GM10266 (cell line): Measurements from ENCODE around the gene PARG.

Experiments used
- DNase-seq: peaks from one replicate; pipeline ENCODE4 v3.0.0; 2012; ENCODE audit errors: extremely low spot score
- CTCF ChIP-seq: IDR thresholded peaks from 2 replicates; pipeline ENCODE4 v1.5.1; 2012; ENCODE audit warnings: mild to moderate bottlenecking, low read depth; ENCODE audit not compliant: control insufficient read depth, insufficient read depth; ENCODE audit errors: missing control alignments

PARG gene

DNA sequence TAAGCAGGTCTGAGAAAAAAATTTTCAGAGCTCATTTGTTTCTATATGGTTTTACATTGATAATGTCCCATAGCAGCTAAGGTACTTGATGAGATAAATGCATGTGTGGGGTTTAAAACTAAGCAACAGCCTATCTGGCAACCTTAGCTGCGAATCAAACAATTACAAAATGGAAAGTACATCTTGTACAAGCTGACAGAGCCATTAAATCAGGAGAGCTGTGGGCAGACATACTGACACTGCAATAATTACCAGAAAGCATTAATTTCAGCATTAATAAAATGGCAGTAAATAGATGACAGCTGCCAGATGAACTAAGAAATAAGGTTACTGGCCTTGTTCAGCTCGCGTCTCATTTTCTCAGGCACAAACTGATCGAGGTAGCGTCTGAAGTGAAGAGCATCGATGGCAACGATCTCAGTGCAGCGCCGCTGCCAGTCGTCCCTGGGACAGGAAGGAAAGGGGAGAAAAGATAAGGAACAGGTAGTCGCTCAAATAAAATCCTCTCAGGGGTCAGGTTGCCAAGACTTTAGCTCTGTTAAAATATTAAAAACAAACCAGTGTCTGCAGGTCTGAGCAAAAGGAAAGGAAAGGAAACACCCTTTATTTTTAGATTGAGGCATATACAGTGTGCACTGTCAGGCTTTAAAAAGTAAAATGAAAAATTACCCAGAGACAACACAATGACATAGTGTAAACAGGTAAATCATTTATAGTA lies 100.1 kb downstream of the PARG start:
- no peak for DNase-seq
- TF ChIP-seq CTCF = no peak

DNA sequence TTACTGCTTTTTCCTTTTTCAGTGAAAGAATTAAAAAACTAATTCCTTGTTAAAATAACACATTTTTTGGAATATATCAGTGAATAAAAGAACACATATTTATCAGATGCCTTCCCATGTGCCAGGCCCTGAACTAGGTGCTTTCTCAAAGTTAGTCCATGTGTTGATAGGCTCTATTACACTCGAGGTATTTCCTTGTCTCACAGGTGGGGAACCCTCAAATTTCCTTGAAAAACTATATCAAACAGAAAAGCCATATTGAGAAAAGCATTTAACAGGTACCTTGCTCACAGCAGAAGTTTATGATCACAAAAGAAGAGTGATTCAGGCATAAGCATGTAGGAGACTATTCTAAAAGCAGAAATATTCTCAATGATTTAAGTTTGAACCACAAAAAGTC lies 104.1 kb downstream of the PARG start:
- DNase-seq = no peak
- TF ChIP-seq CTCF = no peak

- DNase-seq = no peak
- TF ChIP-seq CTCF = no peak
These were observed 104.8 kb downstream of the PARG start for GRCh38 chr10:49837051-49837478.

DNA sequence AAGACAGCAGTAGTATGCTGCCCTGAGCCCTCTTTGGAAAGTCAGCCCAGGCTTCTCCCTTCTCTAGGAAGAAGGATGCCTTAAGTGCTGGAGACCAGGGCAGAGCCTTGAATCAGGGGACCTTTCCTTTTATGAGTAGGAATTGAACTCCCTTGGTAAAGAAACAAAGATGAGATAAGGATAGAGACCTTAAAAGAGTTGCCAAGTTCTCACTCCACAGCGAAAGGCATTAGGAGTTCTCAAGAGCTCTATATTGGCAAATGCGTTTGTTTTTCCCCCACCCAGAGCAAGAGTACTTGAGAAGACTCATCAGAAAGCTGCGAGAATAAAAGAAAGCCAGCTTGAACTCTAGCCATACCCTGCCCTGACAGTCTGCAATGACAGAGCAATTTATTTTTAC lies 106.9 kb downstream of the PARG start:
- DNase-seq = no peak
- no peak for TF ChIP-seq CTCF

DNA sequence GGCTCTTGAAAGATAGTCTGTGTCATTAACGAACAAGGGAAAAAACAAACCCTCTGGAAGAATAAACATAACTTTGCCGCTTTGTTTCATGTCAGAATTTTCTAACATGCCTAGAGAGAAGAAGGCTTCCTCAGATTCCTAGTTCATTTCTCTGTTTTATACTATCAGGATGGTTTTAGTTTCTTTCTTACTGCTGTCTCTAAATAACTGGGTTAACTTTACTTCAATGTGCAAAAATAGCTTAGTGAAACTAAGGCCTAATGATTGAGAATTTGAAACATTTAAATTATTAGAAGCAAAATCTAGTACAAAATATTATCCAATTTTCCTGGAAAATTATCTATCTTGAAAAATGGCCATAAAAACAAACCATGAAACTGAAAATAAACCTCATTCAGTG lies 107.6 kb downstream of the PARG start:
- no peak for DNase-seq
- TF ChIP-seq CTCF = no peak

DNA sequence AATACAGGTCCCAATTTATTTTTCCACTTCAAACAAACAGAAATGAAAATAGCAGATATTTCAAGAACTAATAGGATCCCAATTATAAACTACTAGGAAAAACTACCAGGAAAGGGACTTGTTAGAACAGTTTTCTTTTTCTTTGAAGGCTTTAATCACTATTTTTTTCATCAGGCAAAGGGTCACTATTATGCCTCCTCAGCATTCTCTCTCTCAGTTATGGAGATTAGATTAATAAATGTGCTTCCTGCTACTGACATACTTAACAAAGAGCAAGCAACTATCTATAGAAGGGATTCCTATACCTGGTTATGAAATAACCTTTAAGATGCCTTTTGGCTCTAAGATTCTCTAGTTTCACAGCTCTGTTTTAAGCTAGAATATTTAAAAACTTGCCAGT lies 108.7 kb downstream of the PARG start:
- no peak for TF ChIP-seq CTCF
- no peak for DNase-seq

DNA sequence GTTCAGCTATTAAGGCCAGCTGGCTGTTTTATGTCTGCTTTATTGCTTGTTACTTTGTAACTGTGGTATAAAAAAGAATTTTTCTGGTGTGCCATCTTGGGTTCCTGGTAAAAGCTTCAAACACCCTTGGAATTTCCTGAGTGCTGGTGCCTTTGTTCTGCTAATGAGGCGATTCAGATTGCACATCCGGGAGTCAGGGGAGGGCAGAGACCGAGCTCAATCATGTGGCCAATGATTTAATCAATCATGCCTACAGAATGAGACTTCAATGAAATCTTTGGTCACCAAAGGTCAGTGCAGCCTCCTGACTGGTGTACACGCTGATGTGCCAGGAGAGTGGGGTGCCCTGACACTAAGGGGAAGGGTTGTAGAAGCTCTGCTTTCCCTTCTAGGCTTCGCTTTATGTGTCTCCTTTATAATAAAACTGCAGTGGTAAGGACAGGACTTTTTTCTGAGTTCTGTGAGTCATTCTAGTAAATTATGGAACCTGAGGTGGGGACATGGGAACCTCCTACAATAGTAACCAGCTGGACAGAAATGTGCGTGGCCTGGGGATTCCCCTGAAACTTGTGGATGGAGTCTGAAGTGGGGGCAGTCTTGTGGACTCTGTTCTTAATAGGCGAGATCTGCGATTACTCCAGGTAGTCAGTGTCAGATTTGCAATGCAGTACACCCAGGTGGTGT lies 110.3 kb downstream of the PARG start:
- DNase-seq = no peak
- no peak for TF ChIP-seq CTCF
